Activated naive CD4-positive, alpha-beta T cell treated with anti-CD3 and anti-CD28 coated beads, Interleukin-2, amount 50 U/mL, for 16 hours (primary cell): ENCODE data around the gene PDZD2.
"Not testable (repeated sequence)": the region's sequence is repeated elsewhere in the genome, so short reads cannot be mapped to it uniquely, and the experiment has no call there.

Experiments
- DNase-seq: peaks from one replicate; pipeline ENCODE4 v3.0.0-alpha.2; 2020

The PDZD2 gene

DNA sequence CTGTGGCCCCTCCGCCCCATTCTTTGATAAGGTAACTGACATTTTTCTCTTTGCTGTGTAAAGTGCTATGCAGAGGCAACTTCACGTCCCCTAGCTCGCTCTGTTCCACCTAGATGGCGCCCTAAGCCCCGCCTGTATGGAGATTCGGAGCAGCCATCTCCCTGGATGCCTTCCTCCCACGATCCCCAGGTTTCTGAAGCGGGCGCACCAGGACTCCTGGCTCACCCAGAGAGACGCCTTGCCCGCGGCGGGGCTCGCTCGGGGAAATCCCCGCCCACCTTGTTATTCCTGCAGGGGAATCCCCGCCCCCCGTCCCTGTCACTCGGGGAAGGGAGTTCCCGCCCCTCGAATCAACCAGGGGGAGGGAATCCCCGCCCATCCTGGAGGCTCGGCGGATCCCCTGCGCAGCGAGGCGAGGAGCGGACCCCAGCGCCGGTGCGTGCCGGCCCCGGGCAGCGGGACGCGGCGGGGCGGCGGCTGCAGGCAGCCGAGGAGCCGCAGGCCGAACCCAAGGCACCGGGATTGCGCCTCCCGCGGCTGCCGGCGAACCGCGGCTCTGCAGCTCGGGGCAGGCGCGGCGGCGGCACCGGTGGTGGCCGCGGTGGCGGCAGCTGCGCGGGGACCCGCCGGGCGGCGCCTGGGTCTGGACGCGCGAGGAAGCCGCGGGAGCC is at the start of gene PDZD2:
Gene PDZD2, plus strand, starts transcription at position 384 of the 671 bp plus-strand sequence.
- peak; percentile 80 for DNase-seq

DNA sequence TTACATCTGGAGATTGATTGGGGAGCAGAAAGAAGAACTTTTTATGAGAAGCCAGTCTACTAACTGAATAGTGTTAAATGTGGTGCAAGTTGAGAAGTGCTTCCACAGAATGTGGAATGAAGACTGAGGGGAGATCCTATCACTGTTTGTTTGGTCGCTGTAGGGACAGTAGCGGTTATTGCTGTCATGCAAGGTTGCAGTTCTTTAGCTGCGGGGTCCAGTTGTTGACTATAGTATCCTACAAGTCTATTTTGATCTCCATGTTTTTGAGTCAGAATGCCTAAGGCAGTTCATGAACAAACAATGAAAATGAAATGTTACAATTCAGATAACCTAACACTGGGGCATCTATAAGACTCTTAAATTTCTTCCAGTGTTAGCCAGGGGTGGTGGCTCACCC is 45.3 kb upstream of the PDZD2 start:
- DNase-seq, result no peak

DNA sequence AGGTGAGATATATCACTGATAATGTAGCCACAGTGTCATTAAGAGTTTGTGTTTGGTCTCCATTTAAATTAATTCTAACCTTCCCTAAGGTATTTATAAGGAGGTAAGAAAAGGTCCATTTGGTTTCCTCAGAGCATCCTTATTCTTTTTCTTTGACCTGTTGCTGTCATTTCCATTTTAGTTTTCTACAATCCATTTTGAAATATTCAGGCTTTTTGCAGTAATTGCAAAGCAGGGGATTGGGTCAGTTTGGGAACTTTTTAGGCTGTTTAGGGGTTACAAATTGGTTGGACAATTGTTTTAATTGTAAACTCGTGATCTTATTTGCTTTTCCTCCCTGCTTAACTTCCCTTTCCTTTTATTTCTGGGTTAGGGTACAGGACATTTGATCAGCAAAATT is 42.6 kb upstream of the PDZD2 start:
- no peak for DNase-seq

DNA sequence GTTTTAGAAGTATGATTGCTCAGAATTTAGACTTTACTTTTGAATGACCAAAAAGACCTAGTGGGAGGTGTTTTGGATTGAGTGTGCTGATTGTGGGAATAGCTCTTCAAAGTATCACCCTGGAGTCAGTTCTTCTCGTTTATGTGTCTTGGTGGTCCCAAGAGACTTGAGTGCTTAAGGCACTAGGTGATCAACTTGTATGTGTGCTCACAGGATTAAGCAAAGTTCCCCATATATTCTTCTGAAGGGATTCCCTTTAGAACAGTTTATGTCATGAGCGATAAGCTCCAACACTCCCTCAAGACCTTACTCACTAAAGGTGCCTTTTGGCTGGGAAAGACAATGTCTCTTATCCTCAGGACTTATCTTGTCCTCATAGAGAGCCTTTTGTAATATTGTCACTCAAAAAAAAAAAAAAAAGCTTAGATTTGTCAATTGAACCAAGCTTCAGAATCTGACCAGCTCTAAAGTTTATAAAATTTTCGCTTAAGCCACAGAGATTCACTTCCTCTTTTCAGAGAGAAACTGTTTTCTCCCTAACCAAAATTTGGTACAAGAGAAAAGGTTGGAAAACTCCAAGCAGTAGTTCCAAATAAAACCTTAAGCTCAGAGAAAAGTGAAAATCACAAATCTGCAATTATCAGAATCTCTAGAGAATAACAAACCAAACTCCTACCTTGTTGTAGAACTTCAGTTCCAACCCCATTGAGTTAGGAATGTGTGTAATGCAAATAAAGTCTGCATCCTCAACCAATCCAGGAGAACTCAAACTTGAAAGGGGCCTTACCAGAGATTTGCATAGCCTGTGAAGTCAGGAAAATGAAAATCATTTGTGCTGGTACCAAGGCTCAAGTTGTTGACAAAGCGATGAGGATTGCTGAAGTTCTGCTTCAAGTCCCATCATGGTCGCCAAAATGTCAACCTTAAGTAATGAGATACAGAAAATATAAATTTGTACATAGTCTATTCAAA is 40.0 kb upstream of the PDZD2 start:
- no peak for DNase-seq

DNA sequence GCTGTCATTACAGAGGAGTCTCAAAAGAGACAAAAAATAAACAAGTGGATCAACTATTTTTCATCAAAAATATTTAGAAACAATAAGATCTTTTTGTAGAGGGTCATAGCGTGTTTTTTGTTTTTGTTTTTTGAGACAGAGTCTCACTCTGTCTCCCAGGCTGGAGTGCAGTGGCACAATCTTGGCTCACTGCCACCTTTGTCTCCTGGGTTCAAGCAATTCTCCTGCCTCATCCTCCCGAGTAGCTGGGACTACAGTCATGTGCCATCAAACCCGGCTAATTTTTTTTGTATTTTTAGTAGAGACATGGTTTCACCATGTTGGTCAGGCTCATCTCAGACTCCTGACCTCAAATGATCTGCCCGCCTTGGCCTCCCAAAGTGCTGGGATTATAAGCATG is 36.6 kb upstream of the PDZD2 start:
- DNase-seq, result not testable (repeated sequence)

DNA sequence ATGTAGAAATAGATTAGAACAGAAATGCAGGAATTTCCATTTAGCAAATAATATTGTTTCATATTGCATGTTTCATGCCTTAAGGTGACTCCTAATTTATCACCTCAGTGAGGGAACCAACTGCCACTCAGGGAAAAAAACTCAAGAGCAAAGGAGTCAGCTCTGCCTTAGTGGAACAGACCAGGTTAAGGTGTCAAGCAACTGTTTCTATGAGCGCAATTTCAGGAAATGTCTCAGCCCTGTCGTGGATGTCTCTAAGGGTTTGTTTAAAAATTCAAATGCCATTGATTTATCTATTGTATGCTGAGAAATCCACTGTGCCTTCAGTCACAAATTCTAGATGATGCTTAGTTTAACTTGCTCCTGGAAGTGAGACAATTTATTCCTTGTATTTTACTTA is 34.7 kb upstream of the PDZD2 start:
- no peak for DNase-seq

DNA sequence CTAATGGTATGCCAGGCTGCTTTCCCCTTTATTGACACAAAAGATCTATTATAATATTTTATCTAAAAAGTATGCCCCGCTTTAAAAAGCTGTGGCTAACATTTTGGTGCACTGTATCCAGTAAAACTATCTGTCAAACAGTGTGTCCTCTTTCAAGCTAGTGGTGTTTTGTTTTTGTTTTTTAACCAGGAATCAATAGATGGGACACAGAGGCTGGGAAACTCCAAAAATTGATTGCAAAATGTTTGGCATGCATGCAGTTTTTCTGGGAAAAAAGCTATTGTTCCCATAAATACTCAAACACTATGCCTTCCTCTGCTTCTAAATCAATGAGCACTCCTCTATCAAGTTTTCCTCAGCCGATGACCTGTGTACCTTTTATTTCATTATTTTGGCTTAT is 34.3 kb upstream of the PDZD2 start:
- no peak for DNase-seq

DNA sequence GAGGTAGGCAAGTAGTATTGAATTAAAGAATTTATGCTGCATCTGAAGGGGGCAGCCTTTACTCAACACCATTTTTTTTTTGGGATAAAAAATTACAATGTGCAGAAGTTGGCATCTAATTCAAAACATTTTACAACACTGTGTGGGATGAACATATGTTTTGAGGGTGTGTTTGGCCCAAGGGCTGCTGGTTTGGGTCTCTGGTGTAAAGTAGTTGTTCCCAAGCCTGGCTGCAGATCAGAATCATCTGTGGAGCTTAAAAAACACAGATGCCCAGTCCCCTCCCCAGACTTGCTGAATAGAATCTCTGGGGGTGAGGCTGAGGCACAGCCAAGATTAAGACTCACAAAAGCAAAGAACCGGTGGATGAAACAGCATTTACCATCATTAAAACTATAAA is 33.0 kb upstream of the PDZD2 start:
- DNase-seq, result no peak

DNA sequence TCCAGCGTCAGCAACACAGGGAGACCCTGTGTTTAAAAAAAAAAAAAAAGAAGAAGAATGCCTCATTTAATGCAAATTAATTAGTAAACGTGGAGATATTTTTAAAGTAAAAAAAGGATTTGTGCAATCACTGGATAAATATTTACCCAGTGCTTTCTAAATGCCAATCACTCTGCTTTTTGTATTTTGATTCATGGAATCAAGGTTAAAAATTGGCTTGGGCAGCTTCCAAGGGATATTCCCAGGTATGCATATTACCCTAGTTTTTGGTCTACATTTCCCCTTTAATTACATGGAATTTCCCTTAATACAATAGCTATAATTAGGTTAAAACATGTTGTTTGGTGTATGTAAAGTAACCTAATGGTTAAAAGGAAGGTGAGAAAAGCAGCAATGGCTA is 31.4 kb upstream of the PDZD2 start:
- DNase-seq, result no peak

DNA sequence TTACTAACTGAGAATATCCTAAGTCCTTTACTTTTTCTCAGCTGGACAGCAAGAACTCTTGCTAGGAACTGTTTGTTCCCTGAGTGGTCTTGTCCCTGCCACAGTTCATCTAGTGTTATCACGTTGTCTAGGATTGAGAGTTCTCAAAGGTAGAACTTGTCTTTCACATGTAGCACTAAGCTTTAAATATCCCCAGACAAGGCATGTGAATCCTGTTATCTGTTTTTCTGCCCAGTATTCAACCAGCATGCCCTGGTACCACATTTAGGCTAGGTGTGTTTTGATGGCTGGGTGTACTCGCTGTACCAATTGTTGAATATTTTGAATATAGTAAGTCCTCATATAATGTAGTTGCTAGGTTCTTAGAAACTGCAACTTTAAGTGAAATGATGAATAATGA is 27.9 kb upstream of the PDZD2 start:
- DNase-seq, result no peak

DNA sequence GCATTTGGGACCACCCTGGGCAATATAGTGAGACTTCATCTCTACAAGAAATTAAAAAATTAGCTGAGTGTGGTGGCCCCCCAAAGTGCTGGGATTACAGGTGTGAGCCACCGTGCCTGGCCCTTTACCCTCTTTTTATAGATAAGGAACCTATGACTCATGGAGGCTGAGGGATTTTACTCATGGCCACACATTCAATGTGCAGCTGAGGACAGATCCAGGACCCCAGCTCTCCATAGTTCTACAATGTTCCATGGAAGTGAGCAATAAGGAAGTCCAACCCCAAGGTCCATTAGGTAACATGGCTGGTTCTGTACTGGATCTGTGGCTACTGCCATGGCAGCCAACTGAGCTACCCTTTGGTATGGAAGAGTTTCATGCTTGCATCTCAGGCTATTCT is 25.3 kb upstream of the PDZD2 start:
- no peak for DNase-seq

DNA sequence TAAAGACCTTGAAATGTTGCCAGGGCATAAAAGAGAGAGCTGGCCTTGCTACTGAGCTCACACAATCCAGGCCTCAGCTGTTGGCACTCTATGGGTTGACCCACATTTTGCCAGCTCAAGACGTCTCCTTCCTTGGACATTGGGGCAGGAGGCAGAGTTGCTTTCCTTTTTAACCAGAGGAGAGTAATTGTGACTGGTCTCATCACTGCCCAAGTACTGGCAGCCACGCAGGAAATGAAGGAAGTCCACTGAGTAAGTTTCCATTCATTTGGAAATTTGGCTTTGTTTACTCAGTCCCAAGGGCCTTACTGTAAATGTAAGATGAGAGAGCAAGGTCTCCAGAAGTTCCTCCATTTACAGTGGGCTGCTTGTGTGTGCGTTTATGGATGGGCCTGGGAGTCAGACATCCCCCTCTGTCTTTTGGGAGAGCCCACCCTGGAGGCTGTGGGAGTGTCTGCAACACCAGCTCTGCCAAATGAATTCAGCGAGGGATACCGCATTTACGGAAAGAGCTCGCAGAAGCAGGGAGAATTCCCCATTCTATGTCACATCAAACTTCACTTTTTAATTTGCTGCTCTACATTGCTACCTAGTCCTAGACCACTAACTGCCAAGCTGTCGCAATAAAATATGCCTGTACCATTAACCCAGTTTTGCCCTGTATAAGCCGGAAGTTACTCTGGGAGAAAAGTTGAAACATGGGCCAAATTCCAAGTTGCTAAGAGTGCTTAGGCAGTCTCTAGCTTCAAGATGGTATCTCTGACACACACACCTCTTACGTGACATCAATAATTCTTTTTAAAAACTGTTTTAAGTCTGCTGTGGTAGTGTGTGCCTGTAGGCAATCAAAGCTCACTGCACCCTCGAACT is 24.5 kb upstream of the PDZD2 start:
- no peak for DNase-seq

DNA sequence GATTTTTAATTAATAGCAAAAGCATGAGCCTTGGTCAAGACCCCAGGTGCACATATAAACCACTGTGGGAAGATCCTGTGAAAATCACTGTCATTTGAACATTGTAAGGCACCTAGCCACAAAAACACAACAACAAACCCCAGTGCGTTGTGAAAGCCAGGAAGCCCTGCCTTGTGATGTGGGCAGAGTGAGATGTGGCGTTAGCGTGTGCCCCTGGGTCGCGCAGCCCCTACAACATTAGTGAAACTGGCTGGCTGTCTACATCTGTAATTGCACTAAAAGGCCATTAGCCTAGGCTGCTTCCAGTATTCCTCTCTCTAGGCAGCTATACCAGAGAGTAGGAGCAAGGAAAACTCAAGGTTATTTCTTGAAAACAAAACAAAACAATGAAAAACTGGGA is 21.1 kb upstream of the PDZD2 start:
- DNase-seq, result no peak

DNA sequence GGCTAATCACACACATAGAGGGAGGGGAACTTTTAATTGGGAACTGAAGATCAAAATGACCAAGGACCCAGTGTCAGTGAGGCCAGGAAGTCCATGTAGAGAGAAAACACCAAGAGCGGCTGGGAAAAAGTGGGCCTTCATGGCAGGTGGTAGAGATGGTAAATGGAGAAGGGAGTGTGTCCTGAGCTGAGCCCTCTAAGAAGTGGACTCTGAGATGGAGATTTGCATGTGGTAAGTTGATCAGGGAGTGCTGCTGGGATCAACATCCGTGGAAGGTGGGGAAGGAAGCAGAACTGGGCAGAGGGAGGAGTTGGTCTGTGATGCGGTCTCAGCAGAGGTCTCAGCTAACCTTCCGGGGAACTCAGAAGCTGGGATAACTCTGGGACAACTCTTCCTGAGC is 18.9 kb upstream of the PDZD2 start:
- no peak for DNase-seq

DNA sequence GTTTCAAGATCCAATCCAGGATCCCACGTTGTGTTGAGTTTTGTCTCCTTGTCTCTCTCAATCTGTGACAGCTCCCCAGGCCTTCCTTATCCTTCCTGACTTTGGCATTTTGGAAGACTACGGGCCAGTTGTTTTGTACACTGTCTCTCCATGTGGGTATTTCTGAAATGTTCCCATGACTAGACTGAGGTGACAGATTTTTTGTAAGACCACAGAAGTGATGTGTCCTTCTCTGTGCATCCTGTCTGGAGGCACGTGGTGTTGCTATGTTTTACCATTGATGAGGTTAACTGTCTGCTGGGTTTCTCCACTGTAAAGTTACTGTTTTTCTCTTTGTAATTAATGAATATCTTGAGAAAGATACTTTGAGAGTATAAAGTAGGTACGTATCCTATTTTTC is 15.7 kb upstream of the PDZD2 start:
- no peak for DNase-seq

DNA sequence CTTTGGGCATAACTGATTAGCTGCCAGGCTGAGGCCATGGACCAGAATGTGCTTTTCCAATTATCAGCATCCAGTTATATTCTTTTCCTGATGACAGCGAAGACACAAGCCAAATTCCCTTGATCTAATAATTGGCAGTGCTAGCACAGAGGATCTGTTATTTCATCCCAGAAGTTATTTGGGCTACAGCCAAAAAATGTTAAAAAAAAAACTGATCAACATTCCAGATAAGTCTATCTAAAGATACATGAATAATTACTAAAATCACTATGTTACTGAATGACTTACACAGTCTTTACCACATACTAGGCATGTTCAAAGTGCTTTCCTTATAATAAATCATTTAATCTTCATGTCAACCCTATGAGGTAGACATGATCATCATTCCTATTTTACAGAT is 13.5 kb upstream of the PDZD2 start:
- DNase-seq, result no peak

DNA sequence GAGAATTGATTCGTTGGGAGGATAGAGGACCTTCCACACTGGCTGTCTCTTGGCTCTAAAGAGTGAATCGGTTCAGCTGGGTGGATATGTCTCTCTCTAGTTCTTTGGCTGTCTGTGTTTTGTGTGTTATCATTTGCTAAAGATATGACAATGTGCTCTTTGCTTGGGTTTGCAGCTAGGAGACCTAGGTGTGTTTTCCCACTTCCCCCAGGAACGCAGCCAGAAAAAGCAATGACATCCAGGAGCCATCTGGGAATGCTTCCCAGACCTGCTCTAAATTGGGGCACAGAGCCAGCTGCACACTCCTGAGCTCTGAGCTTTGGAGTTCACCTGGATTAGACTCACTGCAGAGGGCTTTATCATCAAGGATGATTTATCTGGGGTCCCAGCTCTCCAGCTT is 12.8 kb upstream of the PDZD2 start:
- DNase-seq, result no peak

DNA sequence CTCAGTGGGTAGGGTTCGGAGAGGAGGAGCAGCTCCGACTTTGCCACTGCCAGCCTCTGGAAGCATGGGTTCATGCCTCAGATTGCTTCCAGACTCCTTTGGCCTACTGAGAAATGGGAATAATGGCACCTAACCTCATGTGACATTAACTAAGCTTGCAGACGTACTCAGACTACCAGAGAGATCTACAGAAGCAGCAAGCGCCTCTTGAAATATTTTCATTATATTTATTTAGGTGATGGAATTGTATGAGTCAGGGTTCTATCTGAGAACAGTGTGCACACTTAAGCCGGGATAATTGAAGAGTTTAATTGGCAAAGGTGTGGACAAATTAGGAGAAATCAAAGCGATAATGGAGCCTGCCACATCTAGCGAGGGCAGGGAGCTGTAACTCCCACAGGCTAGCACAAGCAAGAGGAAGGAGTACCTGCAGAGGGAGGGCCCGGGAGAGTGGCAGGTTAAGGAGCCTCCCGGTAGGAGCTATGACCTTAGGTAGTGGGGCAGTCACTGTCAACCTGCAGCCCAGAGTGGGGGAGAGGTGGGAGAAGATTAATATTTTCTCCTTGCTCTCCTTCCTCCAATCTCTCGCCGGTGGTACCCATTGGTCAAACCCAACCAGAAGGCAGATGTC is 12.2 kb upstream of the PDZD2 start:
- DNase-seq, result no peak

DNA sequence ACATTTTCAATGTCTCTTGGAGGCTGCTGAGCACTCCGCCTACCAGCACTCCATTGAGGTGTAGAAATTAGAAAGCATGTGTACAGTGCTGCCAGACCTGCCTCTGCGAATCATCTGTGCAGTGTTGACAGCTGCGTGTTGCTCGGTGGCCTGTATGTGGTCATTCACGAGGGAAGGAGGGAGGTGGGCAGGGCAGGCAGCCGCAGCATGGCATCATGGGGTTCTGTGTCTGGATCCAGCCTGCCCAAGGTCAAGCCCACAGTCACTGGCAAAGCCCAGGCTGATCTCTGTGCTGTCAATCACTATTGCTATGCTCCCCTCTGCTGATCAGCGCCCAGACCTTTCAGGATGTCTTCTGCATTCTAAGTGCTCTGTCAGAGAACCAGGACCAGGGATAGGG is 8.0 kb upstream of the PDZD2 start:
- DNase-seq, result no peak

DNA sequence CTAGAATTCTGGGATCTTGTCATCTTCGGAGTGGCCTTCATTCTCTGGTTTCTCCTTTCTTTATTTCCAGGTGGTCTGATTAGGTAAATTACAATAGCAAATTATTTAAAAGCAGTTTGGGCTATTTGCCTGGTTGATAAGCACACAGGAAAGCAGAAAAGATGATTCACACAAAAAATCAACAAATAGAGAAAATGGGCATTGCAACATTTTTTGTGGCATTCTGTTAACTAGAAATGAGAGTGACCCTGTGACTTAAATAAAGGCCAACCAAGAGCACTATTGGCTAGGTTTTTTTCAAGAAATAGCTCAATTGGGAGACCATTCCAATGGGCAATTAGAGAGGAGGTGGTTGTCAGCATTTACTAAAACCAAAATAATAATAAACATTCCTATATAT is 6.5 kb upstream of the PDZD2 start:
- no peak for DNase-seq

DNA sequence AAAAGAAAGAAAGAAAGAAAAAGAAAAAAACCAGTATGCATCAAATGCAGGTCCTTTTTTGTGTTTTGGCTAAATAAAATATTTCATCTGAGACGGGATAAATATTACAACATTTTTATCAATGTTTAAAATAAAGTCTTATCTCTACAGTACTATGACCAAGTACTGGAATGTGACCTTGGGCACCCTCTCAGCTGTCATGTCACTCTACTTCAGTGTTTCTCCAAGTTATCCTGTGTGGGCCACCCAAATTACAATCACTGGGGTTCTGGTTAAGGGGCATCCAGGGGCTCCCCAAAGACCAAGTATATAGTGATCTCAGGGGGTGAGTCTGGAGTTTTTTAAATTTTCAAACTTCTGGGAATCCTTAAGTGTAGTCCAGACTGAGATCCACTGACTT is 3.5 kb upstream of the PDZD2 start:
- DNase-seq, result no peak

DNA sequence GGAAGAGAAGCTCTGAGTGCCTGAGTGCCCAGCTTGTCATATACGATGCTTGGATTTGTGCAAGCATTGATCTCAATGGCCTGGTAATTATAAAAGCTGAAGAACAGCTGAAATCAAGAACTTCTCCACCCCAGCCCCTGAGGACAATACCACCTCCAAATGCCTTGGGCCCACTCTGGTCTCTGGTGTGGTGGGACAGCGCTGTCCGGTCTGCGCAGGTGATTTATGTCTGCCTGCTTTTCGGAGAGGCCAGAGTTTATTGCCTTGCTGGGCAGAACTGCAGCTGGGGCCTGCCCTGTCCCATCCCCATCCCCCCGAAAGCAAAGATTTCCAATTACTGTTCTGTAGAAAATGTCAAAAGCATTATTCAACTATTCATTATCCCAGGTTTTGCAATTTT is 1.1 kb upstream of the PDZD2 start:
- DNase-seq, result no peak

DNA sequence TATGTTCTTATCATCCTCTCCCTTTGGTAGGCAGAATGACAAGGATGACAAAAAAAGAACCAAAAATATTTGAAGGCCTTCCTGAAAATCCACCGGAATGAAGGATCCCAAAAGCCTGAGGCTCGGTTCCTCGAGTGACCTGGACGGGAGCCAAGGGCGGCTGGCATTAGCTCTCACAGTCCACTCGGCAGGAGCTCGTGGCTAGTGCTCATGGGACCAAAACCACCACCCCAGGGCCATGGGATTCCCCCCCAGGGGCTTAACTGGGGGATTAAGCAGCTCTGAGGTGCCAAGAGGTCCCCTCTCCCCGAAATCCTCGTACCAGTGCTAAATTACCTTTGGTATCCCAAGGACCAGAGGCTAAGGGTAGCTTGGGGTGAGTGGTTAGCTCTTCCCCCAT is 586 bp upstream of the PDZD2 start:
- no peak for DNase-seq
